ENCODE data around the gene BTBD6.

DNA sequence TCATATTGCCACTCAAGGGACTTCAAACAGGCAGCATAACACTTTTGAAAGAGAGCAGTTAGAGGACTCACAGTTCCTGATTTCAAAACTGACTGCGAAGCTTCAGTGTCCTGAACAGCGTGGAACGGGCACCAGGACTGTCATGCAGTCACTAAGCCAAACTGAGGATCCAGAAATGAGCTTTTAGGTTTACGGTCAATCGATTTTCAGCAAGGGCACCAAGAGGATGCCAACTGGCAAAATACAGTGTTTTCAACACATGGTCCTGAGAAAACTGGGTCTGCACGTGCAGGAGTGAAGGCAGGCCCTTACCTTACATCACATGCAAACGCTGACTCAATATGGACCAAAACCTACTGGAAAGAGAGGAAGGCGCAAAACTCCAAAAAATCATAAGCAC is 36.8 kb downstream of the BTBD6 start:
- TF ChIP-seq, protein P1, sequence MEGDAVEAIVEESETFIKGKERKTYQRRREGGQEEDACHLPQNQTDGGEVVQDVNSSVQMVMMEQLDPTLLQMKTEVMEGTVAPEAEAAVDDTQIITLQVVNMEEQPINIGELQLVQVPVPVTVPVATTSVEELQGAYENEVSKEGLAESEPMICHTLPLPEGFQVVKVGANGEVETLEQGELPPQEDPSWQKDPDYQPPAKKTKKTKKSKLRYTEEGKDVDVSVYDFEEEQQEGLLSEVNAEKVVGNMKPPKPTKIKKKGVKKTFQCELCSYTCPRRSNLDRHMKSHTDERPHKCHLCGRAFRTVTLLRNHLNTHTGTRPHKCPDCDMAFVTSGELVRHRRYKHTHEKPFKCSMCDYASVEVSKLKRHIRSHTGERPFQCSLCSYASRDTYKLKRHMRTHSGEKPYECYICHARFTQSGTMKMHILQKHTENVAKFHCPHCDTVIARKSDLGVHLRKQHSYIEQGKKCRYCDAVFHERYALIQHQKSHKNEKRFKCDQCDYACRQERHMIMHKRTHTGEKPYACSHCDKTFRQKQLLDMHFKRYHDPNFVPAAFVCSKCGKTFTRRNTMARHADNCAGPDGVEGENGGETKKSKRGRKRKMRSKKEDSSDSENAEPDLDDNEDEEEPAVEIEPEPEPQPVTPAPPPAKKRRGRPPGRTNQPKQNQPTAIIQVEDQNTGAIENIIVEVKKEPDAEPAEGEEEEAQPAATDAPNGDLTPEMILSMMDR (IDR thresholded peaks at IDR 0.05 in 8 of 11, conservative IDR thresholded peaks at IDR 0.05 in 3 of 11): no peak
- no peak for TF ChIP-seq POLR2A (IDR thresholded peaks at IDR 0.05)
- no peak for TF ChIP-seq POLR2AphosphoS5 (IDR thresholded peaks at IDR 0.05)
